Measurements from ENCODE around the gene ZSCAN31.

DNA sequence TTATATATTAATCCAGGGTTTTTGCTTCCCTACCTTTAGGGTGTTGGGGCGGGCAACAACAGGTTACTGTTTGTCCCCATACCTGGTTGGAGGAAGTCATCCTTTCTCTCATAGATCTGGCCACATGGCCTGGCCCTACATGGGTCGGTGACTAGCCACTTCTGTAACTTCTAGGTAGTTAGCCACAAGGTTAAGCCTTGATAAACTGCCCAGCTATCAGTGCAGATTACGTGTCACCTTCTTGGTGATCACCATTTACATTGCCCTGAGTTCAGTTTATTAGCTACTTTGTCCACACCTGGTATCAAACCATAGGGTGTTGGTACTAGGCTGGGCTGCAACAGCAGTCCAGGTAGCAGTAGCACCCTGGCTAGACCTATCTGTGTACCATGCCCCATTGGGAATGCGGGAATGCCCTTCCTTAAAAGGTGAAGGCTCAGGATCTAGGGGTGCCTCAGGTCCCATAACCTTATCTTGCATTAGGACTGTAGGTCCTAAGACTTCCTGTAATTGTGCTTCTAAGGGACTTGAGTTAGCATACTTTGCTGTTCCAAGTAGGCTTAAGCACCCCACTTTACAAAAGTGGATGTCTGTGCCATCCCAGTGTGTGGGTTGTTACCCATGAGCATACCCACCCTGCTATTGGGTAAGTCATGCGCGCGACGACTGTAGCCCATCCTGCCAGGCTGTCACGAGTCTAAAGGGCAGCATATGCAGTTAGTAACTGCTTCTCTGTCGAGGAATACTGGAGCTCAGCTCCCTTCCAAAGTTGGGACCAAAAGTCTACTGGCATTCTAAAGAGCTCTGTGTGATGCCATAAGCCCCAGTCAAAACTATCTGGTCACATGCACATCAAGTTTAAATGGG, 19.0 kb upstream of the ZSCAN31 start:
- TF ChIP-seq, protein P1, sequence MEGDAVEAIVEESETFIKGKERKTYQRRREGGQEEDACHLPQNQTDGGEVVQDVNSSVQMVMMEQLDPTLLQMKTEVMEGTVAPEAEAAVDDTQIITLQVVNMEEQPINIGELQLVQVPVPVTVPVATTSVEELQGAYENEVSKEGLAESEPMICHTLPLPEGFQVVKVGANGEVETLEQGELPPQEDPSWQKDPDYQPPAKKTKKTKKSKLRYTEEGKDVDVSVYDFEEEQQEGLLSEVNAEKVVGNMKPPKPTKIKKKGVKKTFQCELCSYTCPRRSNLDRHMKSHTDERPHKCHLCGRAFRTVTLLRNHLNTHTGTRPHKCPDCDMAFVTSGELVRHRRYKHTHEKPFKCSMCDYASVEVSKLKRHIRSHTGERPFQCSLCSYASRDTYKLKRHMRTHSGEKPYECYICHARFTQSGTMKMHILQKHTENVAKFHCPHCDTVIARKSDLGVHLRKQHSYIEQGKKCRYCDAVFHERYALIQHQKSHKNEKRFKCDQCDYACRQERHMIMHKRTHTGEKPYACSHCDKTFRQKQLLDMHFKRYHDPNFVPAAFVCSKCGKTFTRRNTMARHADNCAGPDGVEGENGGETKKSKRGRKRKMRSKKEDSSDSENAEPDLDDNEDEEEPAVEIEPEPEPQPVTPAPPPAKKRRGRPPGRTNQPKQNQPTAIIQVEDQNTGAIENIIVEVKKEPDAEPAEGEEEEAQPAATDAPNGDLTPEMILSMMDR (IDR thresholded peaks at IDR 0.05; ENCODE audit: control extremely low read depth in 1 of 3, insufficient read depth in 1 of 3, low read depth in 1 of 3, low read length in 3 of 3), result no peak
- TF ChIP-seq RNF2 (IDR thresholded peaks at IDR 0.05; ENCODE audit: borderline replicate concordance, low read depth, low read length, missing control alignments, poor library complexity, severe bottlenecking) (no peak), TAF1 (IDR thresholded peaks at IDR 0.05; ENCODE audit: low read depth, low read length) (no peak), GABPA (IDR thresholded peaks at IDR 0.05; ENCODE audit: borderline replicate concordance, insufficient read depth, low read length) (no peak), EP300 (IDR thresholded peaks at IDR 0.05; ENCODE audit: borderline replicate concordance in 1 of 2, low read depth in 2 of 2, low read length in 2 of 2) (no peak), JUN (IDR thresholded peaks at IDR 0.05; ENCODE audit: low read depth, low read length) (no peak), POLR2AphosphoS5 (IDR thresholded peaks at IDR 0.05; ENCODE audit: low read depth, low read length) (no peak)

Measured in H1 (cell line).